HG03469 (cell line): Measurements from ENCODE around the gene PRKAB1.
"Not testable (repeated sequence)": the region's sequence is repeated elsewhere in the genome, so short reads cannot be mapped to it uniquely, and the experiment has no call there.

Experiments used
- ATAC-seq: cut with Tn5 transposase; IDR thresholded peaks from one replicate; pipeline ENCODE4 v1.9.1; 2021; ENCODE audit warnings: mild to moderate bottlenecking, moderate library complexity, moderate number of reproducible peaks; ENCODE audit not compliant: unreplicated experiment

PRKAB1 gene, protein sequence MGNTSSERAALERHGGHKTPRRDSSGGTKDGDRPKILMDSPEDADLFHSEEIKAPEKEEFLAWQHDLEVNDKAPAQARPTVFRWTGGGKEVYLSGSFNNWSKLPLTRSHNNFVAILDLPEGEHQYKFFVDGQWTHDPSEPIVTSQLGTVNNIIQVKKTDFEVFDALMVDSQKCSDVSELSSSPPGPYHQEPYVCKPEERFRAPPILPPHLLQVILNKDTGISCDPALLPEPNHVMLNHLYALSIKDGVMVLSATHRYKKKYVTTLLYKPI

DNA sequence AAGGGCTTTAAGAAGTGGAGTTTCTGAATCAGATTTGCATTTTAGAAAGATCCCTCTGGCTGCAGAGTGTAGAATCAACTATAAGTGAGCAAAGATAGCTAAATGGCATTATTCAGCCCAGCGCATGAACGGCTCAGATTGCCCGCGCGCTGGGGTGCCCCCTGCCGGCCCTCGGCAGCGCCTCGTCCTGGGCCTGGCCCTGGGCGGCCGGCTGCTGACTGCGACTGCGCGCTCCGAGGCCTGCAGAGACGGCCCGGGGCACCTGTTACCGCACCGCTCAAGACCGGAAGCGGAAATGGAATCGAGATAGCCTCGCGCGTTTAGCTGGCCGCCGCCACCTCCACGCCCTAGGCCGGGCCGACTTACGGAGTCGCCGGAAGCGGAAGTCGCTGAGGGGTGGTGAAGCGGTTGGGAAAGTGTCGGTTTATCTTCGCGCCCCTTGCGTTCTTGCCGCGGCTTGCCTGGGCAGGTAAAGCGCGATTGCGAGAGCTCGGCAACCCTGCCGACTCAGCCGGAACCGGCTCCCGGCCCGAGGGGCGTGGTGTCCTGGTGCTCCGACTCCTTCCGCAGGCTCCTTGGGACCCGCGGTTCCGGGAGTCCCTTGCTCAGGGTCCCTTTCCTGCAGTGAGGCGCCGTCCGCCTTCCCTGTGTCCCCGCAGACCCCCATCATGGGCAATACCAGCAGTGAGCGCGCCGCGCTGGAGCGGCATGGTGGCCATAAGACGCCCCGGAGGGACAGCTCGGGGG is at the start of gene PRKAB1:
Gene PRKAB1 (plus strand): TSS at position 557 of the 747 bp plus-strand sequence. CDS start 112 bp downstream, at position 669.
- peak; percentile 78 for ATAC-seq

DNA sequence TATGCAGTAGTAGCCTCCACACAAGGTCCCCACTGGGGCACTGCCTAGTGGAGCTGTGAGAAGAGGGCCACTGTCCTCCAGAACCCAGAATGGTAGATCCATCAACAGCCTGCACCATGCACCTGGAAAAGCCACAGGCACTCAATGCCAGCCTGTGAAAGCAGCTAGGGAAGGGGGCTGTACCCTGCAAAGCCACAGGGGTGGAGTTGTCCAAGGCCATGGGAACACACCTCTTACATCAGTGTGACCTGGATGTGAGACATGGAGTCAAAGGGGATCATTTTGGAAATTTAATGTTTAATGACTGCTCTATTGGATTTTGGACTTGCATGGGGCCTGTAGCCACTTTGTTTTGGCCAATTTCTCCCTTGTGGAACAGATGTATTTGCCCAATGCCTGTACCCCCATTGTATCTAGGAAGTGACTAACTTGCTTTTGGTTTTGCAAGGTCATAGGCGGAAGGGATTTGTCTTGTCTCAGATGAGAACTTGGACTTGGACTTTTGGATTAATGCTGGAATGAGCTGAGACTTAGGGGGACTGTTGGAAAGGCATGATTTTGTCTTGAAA is 49.5 kb upstream of the PRKAB1 start:
- not testable (repeated sequence) for ATAC-seq

DNA sequence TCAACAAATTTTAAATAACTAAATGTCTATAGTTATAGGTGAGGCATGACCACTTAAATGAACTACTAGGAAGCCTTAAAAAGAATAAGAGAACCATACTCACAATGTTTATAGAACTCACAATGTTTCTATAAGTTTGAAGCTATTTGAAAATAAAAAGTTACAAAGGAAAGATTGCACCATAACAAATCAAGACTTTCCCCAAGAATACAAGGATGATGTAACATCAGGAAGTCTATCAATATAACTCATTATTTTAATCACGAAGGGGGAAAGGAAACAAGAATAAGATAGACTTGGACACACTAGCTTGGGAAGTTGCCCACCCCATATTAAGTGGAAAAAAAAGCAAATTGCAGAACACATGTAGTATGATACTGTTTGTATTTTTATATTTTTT is 47.4 kb upstream of the PRKAB1 start:
- no peak for ATAC-seq

DNA sequence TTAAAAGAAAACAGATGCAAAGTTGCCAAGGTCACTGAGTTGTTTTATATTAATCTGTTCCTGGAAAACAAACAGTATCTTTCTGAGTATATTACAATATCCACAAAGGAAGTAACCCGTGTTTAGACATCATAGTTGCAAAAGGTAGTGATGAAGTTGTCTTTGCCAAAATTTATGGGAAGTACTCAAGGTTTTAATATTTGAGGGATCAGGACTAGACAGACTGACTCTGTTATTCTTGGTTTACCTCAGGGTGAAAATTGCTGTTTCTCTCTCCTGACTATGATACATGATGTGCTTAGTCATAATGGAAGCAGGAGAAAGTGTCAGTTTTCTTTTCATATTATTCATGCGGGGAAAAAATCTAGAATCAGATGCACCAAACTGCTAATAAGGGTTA is 46.1 kb upstream of the PRKAB1 start:
- ATAC-seq: no peak

DNA sequence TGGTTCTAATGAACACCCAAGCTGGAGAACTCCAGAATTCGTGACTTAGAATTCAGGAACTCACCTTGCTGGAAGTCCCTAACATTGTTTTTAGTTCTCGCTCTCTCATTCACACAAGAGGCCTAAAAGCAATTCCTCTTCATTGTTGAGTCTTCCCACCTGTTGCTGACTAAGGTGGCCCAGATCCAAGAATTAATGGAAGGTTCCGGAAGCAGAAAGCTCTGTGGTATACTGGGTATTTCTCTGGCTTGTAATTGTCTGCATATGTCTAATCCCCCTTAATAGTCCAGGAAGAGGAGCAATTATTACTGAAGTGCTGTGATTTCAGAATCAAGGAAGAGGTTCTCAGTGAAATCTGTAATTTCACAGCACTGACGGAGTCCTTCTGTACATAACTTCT is 43.0 kb upstream of the PRKAB1 start:
- ATAC-seq: no peak

DNA sequence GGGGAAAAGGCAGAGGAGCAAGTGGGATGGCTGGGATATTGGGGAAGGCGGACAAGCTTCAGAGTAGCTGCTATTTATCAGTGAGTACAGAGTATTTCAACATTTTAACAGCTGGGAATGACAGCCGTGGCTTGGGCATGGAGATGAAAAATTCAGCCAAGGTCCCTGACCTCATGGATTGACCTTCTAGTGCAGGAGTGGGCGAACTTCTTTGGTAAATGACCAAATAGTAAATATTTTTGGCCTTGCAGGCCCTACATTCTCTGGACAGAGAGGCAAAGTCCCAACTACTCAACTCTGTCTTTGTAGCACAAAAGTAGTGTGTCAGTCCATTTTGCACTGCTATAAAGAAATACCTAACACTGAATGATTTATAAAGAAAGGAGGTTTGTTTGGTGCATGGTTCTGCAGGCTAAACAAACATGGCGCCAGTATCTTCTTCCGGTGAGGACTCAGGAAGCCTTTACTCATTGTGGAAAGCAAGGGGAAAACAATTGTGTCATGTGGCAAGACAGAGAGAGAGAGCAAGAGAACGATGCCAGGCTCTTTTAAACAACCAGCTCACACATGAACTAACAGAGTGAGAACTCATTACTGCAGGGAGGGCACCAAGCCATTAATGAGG is 40.8 kb upstream of the PRKAB1 start:
- no peak for ATAC-seq

DNA sequence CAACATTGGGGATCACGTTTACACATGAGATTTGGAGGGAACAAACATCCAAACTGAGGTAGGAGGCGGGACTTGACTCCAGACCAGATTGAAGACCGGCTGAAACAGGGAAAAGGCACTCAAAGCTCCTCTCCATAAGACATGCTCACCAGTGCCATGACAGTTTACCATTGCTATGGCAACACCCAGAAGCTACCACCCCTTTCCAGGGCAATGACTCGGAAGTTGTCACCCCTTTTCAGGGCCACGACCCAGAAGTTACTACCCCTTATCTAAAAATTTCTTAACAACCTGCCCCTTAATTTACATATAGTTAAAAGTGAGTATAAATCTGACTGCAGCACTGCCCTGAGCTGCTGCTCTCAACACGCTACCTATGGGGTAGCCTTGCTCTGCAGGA is 40.2 kb upstream of the PRKAB1 start:
- no peak for ATAC-seq

DNA sequence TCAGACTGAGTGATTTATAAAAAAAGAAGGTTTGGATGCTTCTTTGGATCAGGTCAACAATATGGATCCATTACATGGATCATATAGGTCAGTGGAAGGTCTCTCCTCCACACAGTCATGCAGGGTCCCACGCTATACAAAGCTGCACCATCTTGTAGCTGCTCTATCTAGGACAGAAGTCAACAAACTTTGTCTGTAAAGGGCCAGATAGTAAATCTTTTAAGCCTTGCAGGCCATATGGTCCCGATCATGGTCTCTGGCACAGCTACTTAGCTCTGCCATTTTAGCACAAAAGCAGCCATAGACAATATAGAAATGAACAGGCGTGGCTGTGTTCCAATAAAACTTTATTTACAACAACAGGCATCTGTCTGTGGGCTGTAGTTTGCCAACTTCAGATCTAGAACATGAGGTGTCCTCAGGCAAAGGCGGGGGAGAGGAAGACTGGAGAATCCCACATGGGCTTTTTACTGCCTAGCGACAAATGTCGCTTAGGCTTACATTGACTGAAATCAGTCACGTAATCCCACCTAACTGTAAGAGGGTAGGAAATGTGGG is 37.6 kb upstream of the PRKAB1 start:
- ATAC-seq: no peak

DNA sequence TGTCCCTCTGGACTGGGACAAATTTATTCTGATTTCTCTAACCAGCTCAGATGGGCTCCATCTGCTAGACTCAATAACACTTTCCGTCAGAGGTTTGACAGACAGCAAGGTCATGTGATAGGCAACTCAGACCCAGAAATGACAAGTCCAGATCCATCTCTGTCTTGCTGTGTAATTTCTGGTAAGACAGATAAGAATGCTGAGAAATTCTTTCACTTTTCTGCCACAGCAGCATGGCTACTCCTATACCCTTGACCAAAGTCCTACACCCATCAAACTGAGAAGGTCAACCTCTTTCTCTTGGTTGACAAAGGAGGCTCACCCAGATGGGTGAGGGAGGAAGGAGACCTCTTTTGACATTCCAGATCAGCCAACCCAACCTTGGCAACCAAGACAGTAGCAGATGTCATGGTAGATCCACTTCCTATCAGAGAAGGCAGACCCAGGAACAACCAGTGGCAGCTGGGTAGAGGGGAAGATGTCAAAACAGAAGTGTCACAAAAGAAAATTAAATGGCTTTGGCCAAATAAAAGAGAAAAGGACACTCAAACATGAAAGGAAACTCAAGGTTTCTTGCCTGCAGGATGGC is 36.9 kb upstream of the PRKAB1 start:
- no peak for ATAC-seq

DNA sequence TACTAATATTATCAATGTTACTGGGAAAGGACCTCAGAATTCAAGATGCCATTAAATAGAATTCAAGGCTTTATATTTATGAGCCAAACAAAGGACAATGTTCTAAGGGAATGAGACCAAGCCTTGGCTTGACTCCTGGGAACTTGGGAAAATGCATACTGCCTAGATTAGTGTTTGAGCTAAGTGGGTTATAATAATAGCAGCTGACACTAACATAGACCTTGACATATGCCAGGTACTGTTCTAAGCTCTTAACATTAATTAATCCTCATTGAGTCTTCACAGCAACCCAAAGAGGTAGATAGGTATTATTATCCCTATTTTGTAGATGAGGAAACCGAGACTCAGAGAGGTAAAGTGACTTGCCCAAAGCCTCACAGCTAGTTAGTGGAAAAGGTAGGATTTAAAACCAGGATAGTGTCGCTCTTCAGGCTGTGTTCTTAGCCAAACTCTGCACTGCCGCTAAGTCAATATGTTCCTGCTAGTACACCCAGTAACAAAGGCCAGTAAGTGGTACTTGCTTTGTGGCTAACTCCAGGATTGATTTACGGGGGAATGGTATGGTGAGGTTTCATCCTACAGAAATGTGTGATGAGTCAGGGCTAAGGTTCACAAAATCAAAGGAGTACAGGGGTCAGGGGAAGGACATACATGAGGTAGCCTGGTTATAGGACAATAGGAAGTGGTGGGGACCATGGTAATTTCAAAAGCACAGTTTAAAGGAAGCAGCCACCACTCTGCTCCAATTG is 35.8 kb upstream of the PRKAB1 start:
- ATAC-seq: no peak

DNA sequence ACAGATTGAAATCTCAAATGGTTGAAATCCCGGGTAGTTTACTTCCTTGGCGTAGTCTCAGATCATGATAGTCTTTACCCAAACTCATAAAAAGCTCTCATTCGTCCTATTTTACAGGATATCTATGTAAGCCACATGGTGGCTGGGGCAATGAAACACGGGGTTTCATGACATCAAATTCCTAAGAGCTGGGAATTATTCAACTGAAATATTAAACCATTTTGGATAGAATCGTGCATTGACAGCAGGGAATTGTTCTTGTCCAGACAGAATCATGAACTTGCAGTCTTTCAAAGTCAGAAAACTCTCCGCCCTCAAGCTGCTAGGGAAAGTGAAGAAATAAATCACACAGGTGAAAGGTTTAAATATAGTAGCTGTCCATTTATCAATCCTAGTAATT is 33.2 kb upstream of the PRKAB1 start:
- no peak for ATAC-seq

DNA sequence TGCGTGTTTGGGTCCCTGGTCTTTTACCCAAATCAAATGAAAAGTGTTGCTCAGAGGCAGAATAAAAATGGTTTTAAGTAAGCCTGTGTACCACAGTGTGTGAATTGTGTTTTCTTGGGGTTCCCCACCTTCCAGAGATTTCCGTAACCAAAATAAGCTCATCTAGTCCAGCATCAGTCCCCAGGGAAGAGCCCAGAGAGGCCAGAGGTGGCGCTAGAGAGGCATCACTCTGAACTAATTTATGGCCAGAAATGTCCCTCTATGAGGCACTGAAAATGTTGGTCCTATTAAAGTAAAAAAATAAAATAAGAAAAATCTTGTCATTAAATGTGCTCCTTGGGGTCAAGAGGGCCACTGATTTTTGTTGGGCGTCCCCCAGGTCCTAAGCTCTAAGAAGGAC is 24.9 kb upstream of the PRKAB1 start:
- no peak for ATAC-seq

DNA sequence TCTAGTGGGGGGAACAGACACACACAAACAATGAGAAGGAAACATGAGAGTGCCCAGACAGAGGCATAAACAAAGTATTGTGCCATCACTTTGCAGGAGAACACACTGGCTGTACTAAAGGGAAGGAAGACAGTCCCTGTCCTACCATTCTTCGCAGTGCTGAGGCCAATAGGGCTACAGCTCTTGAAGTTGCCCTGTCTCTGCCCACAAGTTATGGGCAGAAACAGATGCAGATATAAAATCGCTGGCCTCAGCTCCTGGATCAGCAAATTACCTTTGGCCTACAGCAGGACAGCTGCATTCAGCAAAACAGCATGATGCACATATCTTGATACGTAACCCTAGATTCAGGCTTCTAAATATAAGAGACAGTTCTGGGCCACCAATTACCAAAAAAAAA is 23.0 kb upstream of the PRKAB1 start:
- no peak for ATAC-seq

DNA sequence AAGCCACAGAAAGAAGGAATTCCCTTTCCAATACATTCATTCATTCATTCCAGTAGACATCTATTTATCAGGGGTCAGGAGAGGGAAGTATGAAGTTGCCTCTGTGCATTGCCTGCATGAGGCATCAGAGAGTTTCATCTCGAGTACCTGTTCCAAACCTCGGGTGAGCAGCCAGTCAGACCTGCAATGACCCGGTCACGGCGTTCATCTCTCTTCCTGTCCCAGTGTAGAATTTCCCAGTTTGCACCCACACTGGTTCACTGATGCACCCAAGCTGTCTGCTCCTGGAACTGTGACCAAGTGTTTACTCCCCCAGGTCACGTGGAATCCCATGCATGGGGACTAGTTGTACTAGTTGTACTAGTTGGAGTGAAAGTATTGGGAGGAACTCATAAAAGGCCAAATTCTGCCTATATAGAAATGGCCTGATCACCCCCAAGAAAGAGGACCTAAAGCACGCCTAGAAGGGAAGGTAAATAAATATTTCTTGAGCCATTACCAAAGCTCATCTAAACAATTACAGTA is 22.3 kb upstream of the PRKAB1 start:
- no peak for ATAC-seq

DNA sequence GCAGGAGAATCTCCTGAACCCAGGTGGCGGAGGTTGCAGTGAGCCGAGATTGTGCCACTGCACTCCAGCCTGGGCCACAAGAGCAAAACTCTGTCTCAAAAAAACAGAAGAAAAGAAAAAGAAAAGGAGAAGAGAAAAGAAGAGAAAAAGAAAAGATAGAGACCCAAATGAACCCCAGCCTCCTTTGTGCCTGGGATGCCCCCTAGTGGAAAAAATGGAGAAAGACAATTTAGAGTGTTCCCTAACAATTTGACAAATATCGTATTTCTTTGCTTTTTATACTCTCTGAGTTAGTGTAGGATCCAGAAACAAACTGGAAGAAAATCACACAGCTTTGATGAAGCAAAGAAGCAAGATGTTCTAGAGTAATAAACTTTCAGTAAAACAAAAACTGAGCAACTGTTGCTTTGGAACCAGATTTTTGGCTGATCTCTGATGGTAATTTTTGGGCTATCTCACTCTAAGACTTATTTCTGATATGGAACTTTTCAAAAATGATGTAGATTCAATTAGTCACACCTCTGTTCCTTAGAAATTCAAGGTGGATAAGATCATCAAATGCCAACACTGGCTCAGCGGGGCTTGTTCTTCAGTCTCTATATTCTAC is 18.6 kb upstream of the PRKAB1 start:
- ATAC-seq: no peak

DNA sequence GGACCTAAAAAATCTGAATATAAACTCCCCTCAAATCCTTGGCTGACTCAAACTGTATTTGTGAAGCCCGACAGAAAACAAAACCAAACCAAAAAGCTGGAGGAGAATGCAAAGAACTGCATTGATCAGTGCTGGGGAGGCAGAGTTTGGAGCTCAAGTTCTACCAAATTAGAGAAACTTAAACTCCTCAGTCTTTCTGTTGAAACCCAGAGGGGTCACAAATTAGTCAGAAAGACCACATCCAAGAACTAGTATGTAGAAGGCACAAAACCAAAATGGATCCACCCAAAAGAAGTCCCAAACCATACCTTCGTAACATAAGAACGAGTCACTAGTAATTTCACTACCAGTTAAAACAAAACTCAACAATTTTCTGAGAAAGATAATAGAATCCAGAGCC is 15.3 kb upstream of the PRKAB1 start:
- ATAC-seq: no peak

DNA sequence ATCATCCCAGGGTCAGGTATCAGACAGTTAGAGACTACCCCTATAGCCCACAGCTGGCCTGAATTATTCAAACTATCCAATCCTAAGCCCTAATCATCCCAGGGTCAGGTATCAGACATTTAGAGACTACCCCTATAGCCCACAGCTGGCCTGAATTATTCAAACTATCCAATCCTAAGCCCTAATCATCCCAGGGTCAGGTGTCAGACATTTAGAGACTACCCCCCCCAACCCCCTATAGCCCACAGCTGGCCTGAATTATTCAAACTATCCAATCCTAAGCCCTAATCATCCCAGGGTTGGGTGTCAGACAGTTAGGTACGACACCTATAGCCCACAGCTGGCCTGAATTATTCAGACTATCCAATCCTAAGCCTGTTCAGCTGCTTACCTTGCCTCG is 10.9 kb upstream of the PRKAB1 start:
- not testable (repeated sequence) for ATAC-seq

DNA sequence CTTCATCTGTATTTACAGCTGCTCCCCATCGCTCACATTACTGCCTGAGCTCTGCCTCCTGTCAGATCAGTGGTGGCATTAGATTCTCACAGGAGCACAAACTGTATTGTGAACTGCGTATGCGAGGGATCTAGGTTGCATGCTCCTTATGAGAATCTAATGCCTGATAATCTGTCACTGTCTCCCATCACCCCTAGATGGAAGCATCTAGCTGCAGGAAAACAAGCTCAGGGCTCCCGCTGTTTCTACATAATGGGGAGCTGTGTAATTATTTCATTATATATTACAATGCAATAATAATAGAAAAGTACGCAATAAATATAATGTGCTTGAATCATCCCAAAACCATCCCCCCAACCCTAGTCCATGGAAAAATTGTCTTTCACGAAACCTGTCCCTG is 9.8 kb upstream of the PRKAB1 start:
- not testable (repeated sequence) for ATAC-seq

DNA sequence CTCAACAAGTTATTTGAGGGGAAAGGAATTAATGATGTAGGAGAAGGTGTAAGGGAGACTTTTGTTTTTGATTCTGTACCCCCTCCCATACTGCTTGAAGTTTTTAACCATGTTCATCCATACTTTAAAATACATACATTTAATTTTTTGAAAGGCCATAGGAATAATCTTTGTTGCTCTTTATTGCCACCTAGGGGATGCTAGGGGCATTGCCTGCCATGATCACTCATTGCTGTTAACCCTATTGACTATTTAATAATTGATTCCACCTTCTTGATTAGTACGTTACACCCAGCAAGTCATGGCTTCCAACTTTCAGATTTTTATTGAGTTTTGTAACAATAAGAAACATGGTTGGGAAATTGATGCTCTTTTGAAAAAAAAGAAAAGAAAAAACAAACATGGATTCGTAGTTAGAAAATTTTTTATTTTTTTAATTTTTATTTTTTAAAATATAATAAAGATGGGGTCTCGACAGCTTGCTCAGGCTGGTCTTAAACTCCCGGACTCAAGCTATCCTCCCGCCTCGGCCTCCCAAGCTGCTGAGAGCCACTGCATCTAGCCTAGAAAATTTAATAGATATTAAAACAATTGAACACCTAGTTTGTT is 8.5 kb upstream of the PRKAB1 start:
- no peak for ATAC-seq
